Activated CD8-positive, alpha-beta T cell treated with anti-CD3 and anti-CD28 coated beads, Interleukin-2, amount 10 ng/mL, durations not matched to agents 7 days and 5 days (primary cell): ENCODE data around the gene MSL1. TPM values are rescaled to one million over a fixed set of nuclear protein-coding genes. Genes with fewer than 3 reads are reported as not detected.

Experiments
- ATAC-seq: fragments of 150-1000 bp; cut with Tn5 transposase; one replicate; pipeline ENCODE4 v1.10.0; 2021; ENCODE audit warnings: moderate library complexity
- CTCF ChIA-PET: fragments of 350-600 bp; sonication (Branson Sonifier 250); formaldehyde crosslinking; loops from one replicate; lab custom pipeline; 2021; ENCODE audit warnings: antibody characterized with exemption; lab: Charles Lee
- POLR2A ChIA-PET: fragments of 350-600 bp; sonication (Branson Sonifier 250); formaldehyde crosslinking; loops from one replicate; lab custom pipeline; 2021; ENCODE audit warnings: antibody characterized with exemption; lab: Charles Lee
- DNase-seq: peaks from one replicate; pipeline ENCODE4 v3.0.0-alpha.2; 2020
- H3K27ac Mint-ChIP-seq: one replicate; pipeline ENCODE4 v1.8.0; 2021; ENCODE audit warnings: mild to moderate bottlenecking, mixed read lengths
- H3K27me3 Mint-ChIP-seq: one replicate; pipeline ENCODE4 v1.8.0; 2021; ENCODE audit warnings: low read depth, mixed read lengths
- H3K36me3 Mint-ChIP-seq: one replicate; pipeline ENCODE4 v1.8.0; 2021; ENCODE audit warnings: low read depth, mixed read lengths
- H3K4me1 Mint-ChIP-seq: one replicate; pipeline ENCODE4 v1.8.0; 2021; ENCODE audit warnings: low read depth, mixed read lengths
- H3K4me3 Mint-ChIP-seq: one replicate; pipeline ENCODE4 v1.8.0; 2021; ENCODE audit warnings: mild to moderate bottlenecking, mixed read lengths
- H3K9me3 Mint-ChIP-seq: one replicate; pipeline ENCODE4 v1.8.0; 2022; ENCODE audit warnings: mixed read lengths; ENCODE audit not compliant: insufficient read depth
- microRNA-seq: library from miRNA; unstranded; fragments of <30 nt; microRNA quantifications from one replicate; pipeline ENCODE4 v1.2.0, GENCODE V29; 2022
- total RNA-seq, 2 experiments: library from RNA; stranded (reverse); gene quantifications; one replicate each; pipeline ENCODE4 v1.2.3, GENCODE V29; 2021

Gene MSL1
- total RNA-seq, 2 experiments from 2014 or later, result 80.5 to 83.2 TPM

DNA sequence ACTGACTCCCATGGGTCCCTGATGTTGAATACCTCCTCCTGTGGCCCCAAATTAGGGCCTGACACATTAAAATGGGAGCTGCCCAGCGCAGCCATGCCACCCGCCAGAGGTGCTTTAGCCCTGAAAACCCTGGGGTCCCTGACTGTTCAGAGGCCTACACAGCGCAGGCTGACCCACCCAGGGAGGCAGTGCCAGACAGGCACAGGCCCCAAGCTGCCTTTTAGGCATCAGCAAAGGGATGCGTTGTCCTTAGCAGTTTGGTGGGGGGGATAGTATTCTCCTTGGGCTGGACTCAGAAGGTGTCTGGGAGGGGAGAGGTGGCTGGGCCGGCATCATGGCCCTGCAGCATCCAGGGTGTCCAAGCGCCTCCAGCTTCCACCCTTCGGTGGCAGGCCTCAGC is 56.9 kb downstream of the MSL1 start:
- H3K4me1 Mint-ChIP-seq, result peaks cover 9% of the 10 kb centered on the region
- no peak overlapping the region for H3K27ac Mint-ChIP-seq
- ATAC-seq (no peak), DNase-seq (no peak)
- H3K27me3 Mint-ChIP-seq, result no peaks in the 10 kb centered on the region
- ChIA-PET POLR2A (no interaction called here), CTCF (interaction anchor here (1.3 to 7.1 kb wide), 4 partner anchors 10 to 153 kb away, joined by 4 to 46 read pairs (median 17); no protein-coding TSS in a partner anchor)
- peaks cover 18% of the 10 kb centered on the region for H3K36me3 Mint-ChIP-seq
- H3K9me3 Mint-ChIP-seq, result no peaks in the 10 kb centered on the region
- H3K4me3 Mint-ChIP-seq, result peak overlapping the region; percentile 18

DNA sequence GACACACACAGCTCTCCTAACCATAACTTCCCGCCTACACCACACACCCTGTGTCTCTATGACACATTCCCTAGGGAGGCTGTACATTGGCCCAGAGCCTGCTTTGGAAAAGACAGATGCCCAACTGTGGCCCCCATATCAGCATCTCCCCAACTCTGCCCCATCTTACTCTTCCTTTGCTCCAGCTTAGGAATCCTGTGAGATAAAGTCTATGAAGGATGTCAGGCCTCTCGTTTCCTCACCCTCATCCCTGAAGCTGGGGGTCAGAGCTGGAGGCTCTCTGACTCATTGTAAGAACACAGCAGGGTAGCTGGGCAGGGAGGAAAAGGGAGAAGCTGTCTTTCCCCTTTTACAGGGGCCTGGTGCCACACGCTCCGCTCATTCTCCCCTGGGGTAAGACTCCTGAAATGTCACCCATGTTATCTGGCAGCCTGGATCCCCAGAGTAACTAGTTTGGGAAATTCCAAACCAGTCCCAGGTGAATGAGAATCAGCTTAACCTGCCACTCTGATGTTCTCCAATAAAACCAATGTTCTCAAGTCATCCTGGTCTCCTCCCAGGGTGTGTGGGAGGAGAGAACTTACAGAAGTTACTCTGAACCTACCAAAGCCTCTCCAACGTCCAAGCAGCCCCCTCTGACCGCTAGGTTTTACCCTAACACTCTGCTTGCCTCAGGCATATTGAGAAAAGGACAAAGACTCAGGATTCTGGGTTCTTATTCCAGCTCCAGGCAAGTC is 58.3 kb downstream of the MSL1 start:
- Mint-ChIP-seq H3K4me3 (no peak overlapping the region), H3K27ac (no peak overlapping the region), H3K27me3 (no peaks in the 10 kb centered on the region), H3K9me3 (no peaks in the 10 kb centered on the region), H3K36me3 (peaks cover 12% of the 10 kb centered on the region), H3K4me1 (peaks cover 9% of the 10 kb centered on the region)
- ChIA-PET POLR2A (interaction anchor here (1.0 kb wide), 1 partner anchor 1511 kb away, joined by 3 read pairs; no protein-coding TSS in a partner anchor), CTCF (interaction anchor here (0.7 to 3.5 kb wide), 5 partner anchors 8 to 66 kb away, joined by 3 to 21 read pairs (median 6); no protein-coding TSS in a partner anchor)
- ATAC-seq (no peak), DNase-seq (no peak)

DNA sequence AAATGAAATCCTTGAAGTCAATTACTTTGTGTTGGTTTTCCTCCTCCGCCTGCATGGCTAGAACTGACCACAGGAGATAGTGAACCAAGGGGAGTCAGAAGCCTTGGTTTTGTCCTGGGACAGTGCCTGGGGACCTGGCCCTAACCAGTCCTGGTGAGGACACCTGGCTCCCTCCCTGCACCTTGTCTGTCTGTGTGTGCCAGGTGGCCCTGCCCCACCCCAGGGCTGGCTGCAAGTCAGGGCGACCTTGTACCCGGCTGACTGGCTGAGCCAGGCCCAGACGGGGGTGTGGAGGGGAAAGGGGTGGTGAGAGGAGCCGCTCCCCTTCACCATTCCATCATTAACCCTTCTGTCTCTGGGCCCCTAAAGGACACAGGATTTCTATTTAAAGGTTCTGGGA is 58.9 kb downstream of the MSL1 start:
- DNase-seq, result no peak
- H3K36me3 Mint-ChIP-seq, result peaks cover 11% of the 10 kb centered on the region
- peaks cover 9% of the 10 kb centered on the region for H3K4me1 Mint-ChIP-seq
- ChIA-PET CTCF (interaction anchor here (1.8 to 3.5 kb wide), 2 partner anchors 10 to 67 kb away, joined by 6 to 21 read pairs; no protein-coding TSS in a partner anchor), POLR2A (no interaction called here)
- no peaks in the 10 kb centered on the region for H3K27me3 Mint-ChIP-seq
- H3K9me3 Mint-ChIP-seq, result no peaks in the 10 kb centered on the region
- H3K4me3 Mint-ChIP-seq, result no peak overlapping the region
- no peak for ATAC-seq
- no peak overlapping the region for H3K27ac Mint-ChIP-seq

DNA sequence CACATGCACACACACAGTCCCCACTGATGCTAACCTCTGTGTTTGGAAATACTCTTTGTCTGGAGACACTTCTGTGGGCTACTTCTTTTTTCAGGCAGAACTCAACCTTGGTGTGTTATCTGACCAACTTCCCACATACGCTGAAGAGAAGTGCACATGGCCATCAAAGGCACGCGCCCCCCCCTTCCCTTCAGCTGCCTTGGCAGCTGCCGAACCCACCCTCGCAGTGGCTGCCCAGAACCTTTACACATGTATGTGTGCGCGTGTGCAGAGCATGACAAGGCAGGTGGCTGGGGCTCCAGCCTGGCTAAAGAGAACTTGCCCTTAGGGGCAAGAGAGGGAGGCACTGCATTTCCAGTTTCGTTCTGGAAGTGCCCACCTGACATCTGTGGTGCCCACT is 59.4 kb downstream of the MSL1 start:
- H3K4me3 Mint-ChIP-seq, result no peak overlapping the region
- ChIA-PET CTCF (interaction anchor here (1.8 to 3.5 kb wide), 2 partner anchors 10 to 67 kb away, joined by 6 to 21 read pairs; no protein-coding TSS in a partner anchor), POLR2A (no interaction called here)
- H3K27me3 Mint-ChIP-seq, result no peaks in the 10 kb centered on the region
- DNase-seq (no peak), ATAC-seq (no peak)
- no peak overlapping the region for H3K27ac Mint-ChIP-seq
- H3K36me3 Mint-ChIP-seq, result peaks cover 6% of the 10 kb centered on the region
- no peaks in the 10 kb centered on the region for H3K9me3 Mint-ChIP-seq
- H3K4me1 Mint-ChIP-seq, result peaks cover 9% of the 10 kb centered on the region

DNA sequence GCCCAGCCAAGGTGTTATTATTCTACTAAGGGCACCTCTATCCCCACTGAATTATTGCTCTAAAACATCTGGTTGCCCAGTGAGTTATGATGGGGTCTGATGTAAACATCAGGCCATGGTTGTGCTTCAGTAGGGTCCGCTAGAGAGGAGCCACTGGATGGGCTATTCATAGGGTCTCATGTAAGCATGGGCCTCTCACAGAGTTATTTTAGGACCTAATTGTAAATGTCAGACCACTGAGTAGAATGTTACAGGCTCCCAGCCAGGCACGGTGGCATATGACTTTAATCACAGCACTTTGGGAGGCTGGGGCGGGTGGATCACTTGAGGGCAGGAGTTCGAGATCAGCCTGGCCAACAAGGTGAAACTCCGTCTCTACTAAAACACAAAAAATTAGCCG is 60.8 kb downstream of the MSL1 start:
- H3K4me3 Mint-ChIP-seq, result no peak overlapping the region
- CTCF ChIA-PET, result interaction anchor here (0.9 kb wide), 2 partner anchors 10 to 69 kb away, joined by 3 to 4 read pairs; no protein-coding TSS in a partner anchor
- H3K4me1 Mint-ChIP-seq, result peaks cover 4% of the 10 kb centered on the region
- DNase-seq (no peak), ATAC-seq (no peak)
- POLR2A ChIA-PET, result interaction anchor here (1.4 kb wide), 1 partner anchor 9 kb away, joined by 3 read pairs; no protein-coding TSS in a partner anchor
- H3K36me3 Mint-ChIP-seq, result no peaks in the 10 kb centered on the region
- H3K9me3 Mint-ChIP-seq, result no peaks in the 10 kb centered on the region
- no peak overlapping the region for H3K27ac Mint-ChIP-seq
- H3K27me3 Mint-ChIP-seq, result no peaks in the 10 kb centered on the region

Small RNA genes lying within 50 kb of the gene (microRNA-seq; reads per million reads assigned to microRNA genes)
- not detected for gene MIR6866

Other genes with a start within 250 kb of the MSL1 start
- gene GSDMB, start 203.3 kb upstream of the MSL1 start, total RNA-seq, result 10 to 100 TPM; 48.6 to 56.7 TPM
- gene ORMDL3, start 194.4 kb upstream of the MSL1 start, total RNA-seq, result 100 to 1,000 TPM; 151 to 168 TPM
- not detected for gene LRRC3C, start 194.2 kb upstream of the MSL1 start, total RNA-seq
- gene GSDMA, start 159.0 kb upstream of the MSL1 start, total RNA-seq, result 1 to 10 TPM; 3.3 to 4.5 TPM
- gene PSMD3, start 141.2 kb upstream of the MSL1 start, total RNA-seq, result 100 to 1,000 TPM; 104 to 116 TPM
- gene CSF3, start 106.5 kb upstream of the MSL1 start, total RNA-seq, result not detected
- 10 to 100 TPM; 93.4 to 96.7 TPM for gene MED24, start 67.6 kb upstream of the MSL1 start, total RNA-seq
- gene THRA, start 59.0 kb upstream of the MSL1 start, total RNA-seq, result 1 to 10 TPM; 8.7 to 9.7 TPM
- 1 to 10 TPM; 4.1 to 4.9 TPM for gene NR1D1, start 21.4 kb upstream of the MSL1 start, total RNA-seq
- gene CASC3, start 18.6 kb downstream of the MSL1 start, total RNA-seq, result 10 to 100 TPM; 66.2 to 67.7 TPM
- gene RAPGEFL1, start 55.5 kb downstream of the MSL1 start, total RNA-seq, result 1 to 10 TPM; 4.8 to 5.3 TPM
- gene WIPF2, start 97.3 kb downstream of the MSL1 start, total RNA-seq, result 10 to 100 TPM; 22.0 to 27.4 TPM
- gene CDC6, start 165.9 kb downstream of the MSL1 start, total RNA-seq, result 100 to 1,000 TPM; 103 to 110 TPM
- gene RARA, start 187.2 kb downstream of the MSL1 start, total RNA-seq, result 10 to 100 TPM; 61.1 to 63.2 TPM
- under 1 TPM in 1 of 2 experiments, not detected in 1; 0.29 TPM for gene GJD3, start 242.8 kb downstream of the MSL1 start, total RNA-seq